ENCODE results near the gene KLF5. TPM values are rescaled to one million over a fixed set of nuclear protein-coding genes. Genes with fewer than 3 reads are reported as not detected.

The KLF5 gene
- total RNA-seq, 1 experiment from 2014 or later = 10.4 TPM

DNA sequence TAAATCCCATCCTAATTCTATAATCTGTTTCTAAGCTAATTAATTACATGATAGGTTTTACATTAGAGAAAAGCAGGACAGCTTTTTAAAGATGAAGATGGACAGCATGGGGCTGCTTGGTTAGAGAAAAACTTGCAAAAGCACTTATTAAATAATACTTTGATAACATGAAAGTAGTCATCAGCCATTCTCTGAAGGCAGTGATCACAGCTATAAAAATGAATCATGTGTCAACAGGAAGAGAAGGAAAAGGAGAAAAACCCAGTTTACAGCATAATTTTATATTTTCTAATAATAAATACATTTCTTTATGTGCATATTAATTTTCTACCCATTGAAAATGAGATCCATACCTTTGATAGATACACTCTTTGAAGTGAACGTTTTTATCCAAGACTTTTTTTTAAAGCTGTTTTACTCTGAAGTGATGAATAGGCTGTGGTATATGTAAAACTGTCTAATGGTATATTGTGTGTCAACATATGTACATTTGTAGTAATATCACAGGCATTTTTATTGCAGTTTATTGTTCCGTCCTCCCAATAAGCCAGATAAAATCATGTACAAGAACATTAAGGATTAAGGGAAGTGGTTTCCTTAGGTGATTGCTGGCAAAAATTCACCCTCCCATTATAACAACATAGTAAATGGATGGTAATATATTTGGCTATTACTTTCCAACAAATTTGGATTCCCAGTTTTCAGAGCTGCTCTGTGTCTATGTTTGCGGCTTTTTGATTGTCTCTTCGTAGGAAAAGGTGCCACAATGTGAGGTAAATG lies 1.3 kb upstream of the KLF5 start:
- peak; percentile 28 for DNase-seq (ENCODE audit: low read depth)
- in situ Hi-C loops (cut with HindIII; ENCODE audit: low pct_unique_long_range_greater_than_20kb, low sequenced_read_pairs) = no loop called here

DNA sequence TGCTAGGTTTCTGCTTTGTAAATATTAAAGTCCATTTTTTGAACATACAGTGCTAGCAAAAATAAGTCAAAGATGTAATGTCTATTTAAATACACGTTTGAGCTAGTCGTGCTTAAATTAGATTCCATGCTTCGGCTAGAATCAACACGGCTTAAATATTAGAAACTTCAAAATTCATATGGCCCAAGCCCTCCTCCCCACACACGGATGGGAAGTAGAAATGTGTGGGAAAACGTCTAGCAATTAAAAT lies 816 bp upstream of the KLF5 start:
- DNase-seq (ENCODE audit: low read depth) = no peak
- in situ Hi-C loops (cut with HindIII; ENCODE audit: low pct_unique_long_range_greater_than_20kb, low sequenced_read_pairs) = no loop called here

GRCh38 chr13:73058432-73058735 lies 421 bp upstream of the KLF5 start:
- DNase-seq (ENCODE audit: low read depth) = no peak
- in situ Hi-C loops (cut with HindIII; ENCODE audit: low pct_unique_long_range_greater_than_20kb, low sequenced_read_pairs) = no loop called here

GRCh38 chr13:73059460-73060250 lies 850 bp downstream of the KLF5 start:
- DNase-seq (ENCODE audit: low read depth) = no peak
- in situ Hi-C loops (cut with HindIII; ENCODE audit: low pct_unique_long_range_greater_than_20kb, low sequenced_read_pairs) = no loop called here

DNA sequence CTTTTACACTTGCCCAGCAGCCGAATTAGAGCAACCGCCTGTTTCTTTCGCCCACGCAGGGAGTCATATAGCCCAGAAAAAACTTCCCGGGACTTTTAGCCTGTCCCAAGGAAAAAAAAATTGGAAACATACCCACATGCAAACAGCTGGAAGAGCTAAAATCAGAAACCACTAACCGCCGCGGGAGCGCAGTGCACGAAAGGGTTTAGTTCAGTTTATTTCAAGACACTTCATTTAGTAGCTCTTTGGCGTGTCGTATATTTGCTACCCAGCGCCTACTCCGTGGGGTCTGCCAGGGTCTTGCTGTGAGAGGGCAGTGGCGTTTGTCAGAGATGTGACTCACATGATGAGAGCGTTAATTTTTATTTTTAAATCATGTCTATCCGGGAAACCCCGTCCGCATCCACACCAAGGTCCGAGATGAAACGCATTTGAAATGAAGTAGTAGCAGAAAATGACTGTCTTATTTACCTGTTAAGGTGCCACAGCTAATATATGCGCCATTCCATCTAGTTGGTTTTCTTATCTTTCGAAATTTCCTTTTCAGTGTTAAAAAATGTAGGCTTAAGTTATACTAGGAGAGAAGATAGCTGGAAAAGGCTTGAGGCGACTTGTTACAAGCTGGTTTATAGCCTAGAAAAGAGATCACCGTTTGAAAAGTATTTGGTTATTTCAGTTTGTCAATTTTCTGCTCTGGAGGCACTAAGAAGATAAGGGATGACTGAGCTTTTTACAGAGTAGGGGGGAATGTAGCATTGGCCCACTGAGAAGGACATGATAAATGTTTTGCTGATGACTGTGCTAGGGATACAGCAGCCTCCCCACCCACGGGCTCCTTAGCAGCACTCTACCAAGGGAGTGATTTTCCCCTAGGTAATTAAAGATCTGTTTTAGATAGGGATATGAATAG lies 1.7 kb downstream of the KLF5 start:
- DNase-seq (ENCODE audit: low read depth) = peak; percentile 61
- in situ Hi-C loops (cut with HindIII; ENCODE audit: low pct_unique_long_range_greater_than_20kb, low sequenced_read_pairs) = no loop called here

GRCh38 chr13:73061473-73061872 lies 2.7 kb downstream of the KLF5 start:
- peak; percentile 41 for DNase-seq (ENCODE audit: low read depth)
- in situ Hi-C loops (cut with HindIII; ENCODE audit: low pct_unique_long_range_greater_than_20kb, low sequenced_read_pairs) = no loop called here

DNA sequence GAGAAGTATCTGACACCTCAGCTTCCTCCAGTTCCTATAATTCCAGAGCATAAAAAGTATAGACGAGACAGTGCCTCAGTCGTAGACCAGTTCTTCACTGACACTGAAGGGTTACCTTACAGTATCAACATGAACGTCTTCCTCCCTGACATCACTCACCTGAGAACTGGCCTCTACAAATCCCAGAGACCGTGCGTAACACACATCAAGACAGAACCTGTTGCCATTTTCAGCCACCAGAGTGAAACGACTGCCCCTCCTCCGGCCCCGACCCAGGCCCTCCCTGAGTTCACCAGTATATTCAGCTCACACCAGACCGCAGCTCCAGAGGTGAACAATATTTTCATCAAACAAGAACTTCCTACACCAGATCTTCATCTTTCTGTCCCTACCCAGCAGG lies 3.1 kb downstream of the KLF5 start:
- in situ Hi-C loops (cut with HindIII; ENCODE audit: low pct_unique_long_range_greater_than_20kb, low sequenced_read_pairs) = no loop called here
- peak; percentile 48 for DNase-seq (ENCODE audit: low read depth)

DNA sequence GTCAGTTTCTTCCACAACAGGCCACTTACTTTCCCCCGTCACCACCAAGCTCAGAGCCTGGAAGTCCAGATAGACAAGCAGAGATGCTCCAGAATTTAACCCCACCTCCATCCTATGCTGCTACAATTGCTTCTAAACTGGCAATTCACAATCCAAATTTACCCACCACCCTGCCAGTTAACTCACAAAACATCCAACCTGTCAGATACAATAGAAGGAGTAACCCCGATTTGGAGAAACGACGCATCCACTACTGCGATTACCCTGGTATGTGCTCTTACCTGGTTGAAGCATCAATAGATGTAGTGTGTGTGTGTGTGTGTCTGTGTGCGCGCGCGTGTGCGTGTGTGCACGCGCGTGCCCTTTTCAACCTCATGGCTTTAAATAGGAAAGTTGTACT lies 3.7 kb downstream of the KLF5 start:
- DNase-seq (ENCODE audit: low read depth) = no peak
- in situ Hi-C loops (cut with HindIII; ENCODE audit: low pct_unique_long_range_greater_than_20kb, low sequenced_read_pairs) = no loop called here

DNA sequence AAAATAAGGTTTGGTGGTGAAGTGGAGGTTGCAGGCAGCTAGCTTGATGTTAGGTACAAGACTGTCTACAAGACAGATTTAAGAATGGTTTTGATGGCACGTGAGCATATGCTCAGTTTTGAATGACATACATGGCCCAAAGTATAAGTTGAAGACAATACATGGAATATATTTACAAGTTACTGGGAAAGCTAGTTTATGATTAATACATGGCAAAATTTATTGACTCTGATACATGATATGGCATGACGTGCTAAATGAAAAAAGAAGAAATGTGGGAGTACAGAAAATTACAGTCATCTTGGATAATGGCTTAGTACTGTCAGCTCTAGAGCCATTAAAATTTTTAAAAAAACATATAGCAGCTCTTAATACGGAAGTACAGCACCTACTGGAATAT lies 4.4 kb downstream of the KLF5 start:
- in situ Hi-C loops (cut with HindIII; ENCODE audit: low pct_unique_long_range_greater_than_20kb, low sequenced_read_pairs) = no loop called here
- no peak for DNase-seq (ENCODE audit: low read depth)

DNA sequence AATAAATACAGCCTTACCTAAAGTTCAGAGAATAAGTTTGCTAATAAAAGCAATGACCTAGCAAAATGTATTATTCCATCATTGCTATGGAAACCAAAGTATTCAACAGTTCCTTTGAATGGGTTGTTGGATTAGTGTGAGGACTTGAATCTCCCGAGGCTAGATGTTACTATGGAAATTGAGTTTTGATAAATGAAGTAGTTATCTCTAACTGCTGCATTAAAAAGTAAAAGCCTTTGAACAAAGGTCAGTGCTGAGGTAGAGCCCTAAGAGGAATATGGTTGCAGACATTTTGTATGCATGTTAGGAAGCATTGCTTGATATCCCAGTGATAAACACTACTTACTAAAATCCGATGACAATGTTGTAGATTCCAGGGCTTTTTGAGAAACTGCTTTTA lies 6.2 kb downstream of the KLF5 start:
- peak; percentile 25 for DNase-seq (ENCODE audit: low read depth)
- in situ Hi-C loops (cut with HindIII; ENCODE audit: low pct_unique_long_range_greater_than_20kb, low sequenced_read_pairs) = no loop called here

GRCh38 chr13:73065665-73066340 lies 7.0 kb downstream of the KLF5 start:
- in situ Hi-C loops (cut with HindIII; ENCODE audit: low pct_unique_long_range_greater_than_20kb, low sequenced_read_pairs) = no loop called here

GRCh38 chr13:73069206-73069805 lies 10.5 kb downstream of the KLF5 start:
- no peak for DNase-seq (ENCODE audit: low read depth)
- in situ Hi-C loops (cut with HindIII; ENCODE audit: low pct_unique_long_range_greater_than_20kb, low sequenced_read_pairs) = no loop called here

More at GRCh38 chr13:73065665-73066340, 7.0 kb downstream of the KLF5 start:
- DNase-seq (ENCODE audit: low read depth) = no peak

GRCh38 chr13:73070451-73071098 lies 11.8 kb downstream of the KLF5 start:
- DNase-seq (ENCODE audit: low read depth) = no peak
- in situ Hi-C loops (cut with HindIII; ENCODE audit: low pct_unique_long_range_greater_than_20kb, low sequenced_read_pairs) = no loop called here

- DNase-seq (ENCODE audit: low read depth) = no peak
- in situ Hi-C loops (cut with HindIII; ENCODE audit: low pct_unique_long_range_greater_than_20kb, low sequenced_read_pairs) = no loop called here
These were observed 13.6 kb downstream of the KLF5 start for GRCh38 chr13:73072239-73072900.

DNA sequence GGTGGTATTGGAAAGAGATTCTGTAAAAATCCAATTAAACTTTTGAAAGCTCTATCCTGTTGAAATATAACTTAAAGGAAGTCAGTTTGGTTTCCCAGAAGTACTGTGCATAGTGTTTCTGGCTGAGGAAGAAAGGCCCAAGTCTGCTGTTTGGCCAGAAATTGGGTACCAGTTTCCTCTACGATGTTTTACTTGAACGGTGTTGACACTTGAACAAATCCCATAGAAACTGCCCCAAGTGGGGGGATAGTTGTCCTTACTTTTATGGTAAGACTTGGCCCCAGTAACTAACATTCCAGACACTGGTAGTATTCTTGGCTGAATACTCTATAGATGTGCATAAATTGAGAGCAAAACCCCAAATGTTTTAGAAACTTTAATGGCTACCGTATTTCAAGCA lies 14.2 kb downstream of the KLF5 start:
- in situ Hi-C loops (cut with HindIII; ENCODE audit: low pct_unique_long_range_greater_than_20kb, low sequenced_read_pairs) = no loop called here
- no peak for DNase-seq (ENCODE audit: low read depth)

DNA sequence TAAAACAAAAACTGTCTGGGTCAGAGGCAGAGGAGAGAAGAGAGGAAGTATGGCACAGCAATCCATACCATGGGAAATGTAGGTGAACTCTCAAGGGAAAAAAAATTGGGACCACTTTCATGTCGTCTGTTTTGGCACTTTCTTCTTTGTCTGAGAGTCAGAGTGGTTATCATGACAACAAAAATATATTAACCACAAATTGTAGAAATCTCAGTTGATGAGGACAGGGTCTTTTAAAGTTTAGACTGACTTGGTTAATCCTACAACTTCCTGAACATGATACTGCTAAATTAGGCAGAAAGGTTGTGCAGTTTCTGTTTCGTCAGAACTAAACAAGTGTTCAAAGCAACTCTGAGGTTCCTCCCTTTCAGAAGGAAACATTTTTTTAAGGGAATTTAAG lies 15.2 kb downstream of the KLF5 start:
- no peak for DNase-seq (ENCODE audit: low read depth)
- in situ Hi-C loops (cut with HindIII; ENCODE audit: low pct_unique_long_range_greater_than_20kb, low sequenced_read_pairs) = no loop called here

DNA sequence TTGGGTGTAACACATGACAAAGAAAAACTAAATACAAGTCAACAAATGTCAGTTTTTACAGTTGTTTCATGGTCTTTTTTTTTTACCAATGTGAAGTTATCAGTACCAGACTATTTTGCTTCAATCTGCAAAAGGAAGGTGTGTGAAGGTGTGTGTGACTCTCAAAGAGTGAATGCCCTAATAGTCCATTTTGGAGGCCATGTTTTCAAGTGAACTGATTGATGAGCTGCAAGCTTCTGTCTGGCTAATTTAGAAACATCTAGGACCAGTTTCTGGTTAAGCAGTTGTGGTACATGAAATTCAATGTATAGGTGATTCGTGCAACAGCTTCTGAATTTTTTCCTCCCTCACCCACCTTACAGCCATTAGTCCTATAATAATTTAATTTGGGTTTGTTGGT lies 16.1 kb downstream of the KLF5 start:
- in situ Hi-C loops (cut with HindIII; ENCODE audit: low pct_unique_long_range_greater_than_20kb, low sequenced_read_pairs) = no loop called here

More for the DNA sequence above, 16.1 kb downstream of the KLF5 start:
- DNase-seq (ENCODE audit: low read depth) = no peak
